Measurements from ENCODE around the gene HAL. TPM values are rescaled to one million over a fixed set of nuclear protein-coding genes. Genes with fewer than 3 reads are reported as not detected.

The HAL gene
- total and polyA plus RNA-seq, 2 of the 13 experiments (the other 11 are each of a cell fraction or from before 2014, with no cell fraction given): 0.89 to 37.8 TPM

DNA sequence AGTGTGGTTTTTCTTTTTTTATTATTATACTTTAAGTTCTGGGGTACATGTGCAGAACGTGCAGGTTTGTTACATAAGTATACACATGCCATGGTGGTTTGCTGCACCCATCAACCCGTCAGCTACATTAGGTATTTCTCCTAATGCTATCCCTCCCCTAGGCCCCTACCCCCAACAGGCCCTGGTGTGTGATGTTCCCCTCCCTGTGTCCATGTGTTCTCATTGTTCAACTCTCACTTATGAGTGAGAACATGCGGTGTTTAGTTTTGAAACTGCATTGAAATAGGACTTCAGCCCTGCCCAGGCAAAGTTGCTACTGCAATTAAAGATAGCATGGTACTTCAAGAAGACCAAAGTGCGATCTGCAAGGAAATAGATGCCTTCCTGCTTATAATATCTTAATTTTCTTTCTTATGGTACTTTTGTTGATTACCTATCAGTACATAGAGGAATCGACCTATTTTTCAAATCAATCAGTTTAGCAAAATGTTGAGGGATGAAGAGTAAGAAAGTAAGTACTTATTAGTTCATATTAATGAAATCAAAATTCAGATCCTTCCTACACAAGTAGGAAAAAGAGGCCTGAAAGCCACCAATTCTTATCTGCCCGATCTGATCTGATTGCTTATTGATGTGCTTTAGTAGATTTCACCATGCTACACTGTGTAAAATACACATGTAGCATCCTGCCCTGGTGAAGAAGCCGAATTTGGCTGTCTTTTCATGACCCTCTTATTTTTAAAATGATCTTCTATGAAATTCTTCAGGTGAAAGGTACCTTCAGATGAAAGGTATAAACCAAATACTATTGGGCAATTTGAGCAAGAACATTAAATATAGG, 37.6 kb upstream of the HAL start:
- BruUV-seq (replicated peaks): TSS peak; percentile 57
- no peak for FAIRE-seq
- no peaks in the 10 kb centered on the region; a peak in 1 of 5 replicates for H3K27me3 ChIP-seq (ENCODE audit: control insufficient read depth in 1 of 2, insufficient read depth in 2 of 2, low read length in 2 of 2)
- H4K20me1 ChIP-seq (ENCODE audit: insufficient read depth, low read length): no peaks in the 10 kb centered on the region
- no peaks in the 10 kb centered on the region for H3K36me3 ChIP-seq (replicated peaks in 1 of 2; ENCODE audit: control insufficient read depth in 1 of 2, insufficient read depth in 2 of 2, low read length in 2 of 2)
- no peak overlapping the region for H2AFZ ChIP-seq (ENCODE audit: low read length)
- no peak for DNase-seq (ENCODE audit: low spot score)
- intact Hi-C loops (cut with micrococcal nuclease; ENCODE audit: unreplicated experiment): no loop called here
- peak overlapping the region; percentile 73 for H3K4me2 ChIP-seq (ENCODE audit: low read depth, low read length)
- no peak overlapping the region for H3K27ac ChIP-seq (ENCODE audit: extremely low read length, insufficient read depth, low read length)
- 24% methylated on average over 7 of the region's 7 CpGs for WGBS (ENCODE audit: low lambda C conversion rate)
- ChIA-PET CTCF (ENCODE audit: low intra/inter-chr PET ratio, low total read pairs) (no interaction called here), POLR2A (no interaction called here)
- peak overlapping the region; percentile 74 for H3K9ac ChIP-seq (ENCODE audit: insufficient read depth, low read depth, low read length)
- ATAC-seq: no peak
- peaks cover 36% of the 10 kb centered on the region for H3K4me1 ChIP-seq (ENCODE audit: insufficient read depth, low read length)
- H3K79me2 ChIP-seq (ENCODE audit: insufficient read depth, low read length): peaks cover 14% of the 10 kb centered on the region
- no peaks in the 10 kb centered on the region for H3K9me3 ChIP-seq (ENCODE audit: low read length)
- H3K4me3 ChIP-seq (replicated peaks in 1 of 3; ENCODE audit: insufficient read depth in 1 of 3, low read depth in 2 of 3, low read length in 3 of 3): peak overlapping the region; percentile 92 to 99 (median 93); a peak in 5 of 6 replicates
- in situ Hi-C loops (cut with HindIII; ENCODE audit: extremely low pct_ligation_motif_present, low pct_unique_long_range_greater_than_20kb): no loop called here
- TF ChIP-seq ZFP37 (CRISPR knock-in tag; IDR thresholded peaks at IDR 0.05; ENCODE audit: borderline replicate concordance) (no peak), ZNF772 (CRISPR knock-in tag; IDR thresholded peaks at IDR 0.05) (no peak), RFXANK (CRISPR knock-in tag; IDR thresholded peaks at IDR 0.05) (no peak), SP1 (IDR thresholded peaks at IDR 0.05) (no peak), SP1 (CRISPR knock-in tag; IDR thresholded peaks at IDR 0.05) (no peak), SRY (CRISPR knock-in tag; IDR thresholded peaks at IDR 0.05) (no peak), STAG1 (CRISPR knock-in tag; IDR thresholded peaks at IDR 0.05) (no peak), FOXK1 (CRISPR knock-in tag; IDR thresholded peaks at IDR 0.05; ENCODE audit: borderline replicate concordance, low read depth) (no peak), ZNF703 (CRISPR knock-in tag; IDR thresholded peaks at IDR 0.05; ENCODE audit: borderline replicate concordance) (no peak), ZNF776 (CRISPR knock-in tag; IDR thresholded peaks at IDR 0.05) (no peak), SCMH1 (CRISPR knock-in tag; IDR thresholded peaks at IDR 0.05; ENCODE audit: borderline replicate concordance) (no peak), FOXM1 (CRISPR knock-in tag; IDR thresholded peaks at IDR 0.05) (no peak)
- TF ChIP-seq, protein P1, sequence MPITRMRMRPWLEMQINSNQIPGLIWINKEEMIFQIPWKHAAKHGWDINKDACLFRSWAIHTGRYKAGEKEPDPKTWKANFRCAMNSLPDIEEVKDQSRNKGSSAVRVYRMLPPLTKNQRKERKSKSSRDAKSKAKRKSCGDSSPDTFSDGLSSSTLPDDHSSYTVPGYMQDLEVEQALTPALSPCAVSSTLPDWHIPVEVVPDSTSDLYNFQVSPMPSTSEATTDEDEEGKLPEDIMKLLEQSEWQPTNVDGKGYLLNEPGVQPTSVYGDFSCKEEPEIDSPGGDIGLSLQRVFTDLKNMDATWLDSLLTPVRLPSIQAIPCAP (CRISPR knock-in tag; IDR thresholded peaks at IDR 0.05; ENCODE audit: low read depth): no peak
- TF ChIP-seq, protein P2, sequence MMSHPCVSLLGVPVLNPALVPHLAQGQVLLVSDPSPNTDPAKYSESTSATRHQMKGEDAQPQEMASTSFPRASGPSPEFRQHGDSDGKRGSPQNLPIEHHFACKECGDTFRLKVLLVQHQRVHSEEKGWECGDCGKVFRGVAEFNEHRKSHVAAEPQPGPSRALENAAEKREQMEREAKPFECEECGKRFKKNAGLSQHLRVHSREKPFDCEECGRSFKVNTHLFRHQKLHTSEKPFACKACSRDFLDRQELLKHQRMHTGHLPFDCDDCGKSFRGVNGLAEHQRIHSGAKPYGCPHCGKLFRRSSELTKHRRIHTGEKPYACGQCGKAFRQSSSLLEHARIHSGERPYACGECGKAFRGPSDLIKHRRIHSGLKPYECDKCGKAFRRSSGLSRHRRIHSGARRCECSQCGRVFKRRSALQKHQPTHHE (CRISPR knock-in tag; IDR thresholded peaks at IDR 0.05; ENCODE audit: borderline replicate concordance): no peak
- TF ChIP-seq, protein P3, sequence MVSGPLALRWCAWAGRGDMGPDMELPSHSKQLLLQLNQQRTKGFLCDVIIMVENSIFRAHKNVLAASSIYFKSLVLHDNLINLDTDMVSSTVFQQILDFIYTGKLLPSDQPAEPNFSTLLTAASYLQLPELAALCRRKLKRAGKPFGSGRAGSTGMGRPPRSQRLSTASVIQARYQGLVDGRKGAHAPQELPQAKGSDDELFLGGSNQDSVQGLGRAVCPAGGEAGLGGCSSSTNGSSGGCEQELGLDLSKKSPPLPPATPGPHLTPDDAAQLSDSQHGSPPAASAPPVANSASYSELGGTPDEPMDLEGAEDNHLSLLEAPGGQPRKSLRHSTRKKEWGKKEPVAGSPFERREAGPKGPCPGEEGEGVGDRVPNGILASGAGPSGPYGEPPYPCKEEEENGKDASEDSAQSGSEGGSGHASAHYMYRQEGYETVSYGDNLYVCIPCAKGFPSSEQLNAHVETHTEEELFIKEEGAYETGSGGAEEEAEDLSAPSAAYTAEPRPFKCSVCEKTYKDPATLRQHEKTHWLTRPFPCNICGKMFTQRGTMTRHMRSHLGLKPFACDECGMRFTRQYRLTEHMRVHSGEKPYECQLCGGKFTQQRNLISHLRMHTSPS (CRISPR knock-in tag; IDR thresholded peaks at IDR 0.05; ENCODE audit: low read depth): no peak
- TF ChIP-seq, protein P4, sequence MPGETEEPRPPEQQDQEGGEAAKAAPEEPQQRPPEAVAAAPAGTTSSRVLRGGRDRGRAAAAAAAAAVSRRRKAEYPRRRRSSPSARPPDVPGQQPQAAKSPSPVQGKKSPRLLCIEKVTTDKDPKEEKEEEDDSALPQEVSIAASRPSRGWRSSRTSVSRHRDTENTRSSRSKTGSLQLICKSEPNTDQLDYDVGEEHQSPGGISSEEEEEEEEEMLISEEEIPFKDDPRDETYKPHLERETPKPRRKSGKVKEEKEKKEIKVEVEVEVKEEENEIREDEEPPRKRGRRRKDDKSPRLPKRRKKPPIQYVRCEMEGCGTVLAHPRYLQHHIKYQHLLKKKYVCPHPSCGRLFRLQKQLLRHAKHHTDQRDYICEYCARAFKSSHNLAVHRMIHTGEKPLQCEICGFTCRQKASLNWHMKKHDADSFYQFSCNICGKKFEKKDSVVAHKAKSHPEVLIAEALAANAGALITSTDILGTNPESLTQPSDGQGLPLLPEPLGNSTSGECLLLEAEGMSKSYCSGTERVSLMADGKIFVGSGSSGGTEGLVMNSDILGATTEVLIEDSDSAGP (CRISPR knock-in tag; IDR thresholded peaks at IDR 0.05; ENCODE audit: borderline replicate concordance): no peak
- TF ChIP-seq, protein P5, sequence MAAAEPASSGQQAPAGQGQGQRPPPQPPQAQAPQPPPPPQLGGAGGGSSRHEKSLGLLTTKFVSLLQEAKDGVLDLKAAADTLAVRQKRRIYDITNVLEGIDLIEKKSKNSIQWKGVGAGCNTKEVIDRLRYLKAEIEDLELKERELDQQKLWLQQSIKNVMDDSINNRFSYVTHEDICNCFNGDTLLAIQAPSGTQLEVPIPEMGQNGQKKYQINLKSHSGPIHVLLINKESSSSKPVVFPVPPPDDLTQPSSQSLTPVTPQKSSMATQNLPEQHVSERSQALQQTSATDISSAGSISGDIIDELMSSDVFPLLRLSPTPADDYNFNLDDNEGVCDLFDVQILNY (CRISPR knock-in tag; conservative IDR thresholded peaks at IDR 0.05): no peak
